Keratinocyte (primary cell): ENCODE measurements around the gene SLC5A3. TPM values are rescaled to one million over a fixed set of nuclear protein-coding genes. Genes with fewer than 3 reads are reported as not detected.

Source experiments
- DNase-seq: peaks from one replicate; pipeline ENCODE4 v3.0.0-alpha.2; 2011; ENCODE audit warnings: low read depth, missing footprints, low spot score
- FAIRE-seq: peaks from 2 replicates; lab custom pipeline; 2011; peaks lifted over from hg19 to GRCh38; lab: Jason Lieb, UNC
- H2AFZ ChIP-seq: 2 replicates; pipeline ENCODE4 v1.6.0; 2012; ENCODE audit warnings: low read length, control low read depth, inconsistent platforms; ENCODE audit not compliant: control insufficient read depth
- H3K27ac ChIP-seq: 2 replicates; pipeline ENCODE4 v1.5.1; 2011; ENCODE audit warnings: low read length; ENCODE audit not compliant: control insufficient read depth, insufficient read depth
- H3K27me3 ChIP-seq: 3 replicates; pipeline ENCODE4 v1.6.0; 2011; ENCODE audit warnings: low read length; ENCODE audit not compliant: control insufficient read depth, insufficient read depth; ENCODE audit errors: extremely low read depth
- H3K36me3 ChIP-seq, 2 experiments: 2 replicates in 1 of 2; 3 replicates in 1 of 2; pipeline ENCODE4 v1.5.1; 2011; ENCODE audit warnings: low read length in 2 of 2, mild to moderate bottlenecking in 1 of 2; ENCODE audit not compliant: control insufficient read depth in 2 of 2, insufficient read depth in 2 of 2; ENCODE audit errors: extremely low read depth in 1 of 2
- H3K4me1 ChIP-seq: 3 replicates; pipeline ENCODE4 v1.5.1; 2011; ENCODE audit warnings: low read length; ENCODE audit not compliant: control insufficient read depth, insufficient read depth; ENCODE audit errors: extremely low read depth
- H3K4me2 ChIP-seq: 3 replicates; pipeline ENCODE4 v1.6.0; 2011; ENCODE audit warnings: low read depth, low read length; ENCODE audit not compliant: control insufficient read depth, insufficient read depth; ENCODE audit errors: extremely low read depth
- H3K4me3 ChIP-seq, 3 experiments: fragments of 200-600 bp in 1 of 3; sonication (generic) in 1 of 3; 2 replicates in 2 of 3; 3 replicates in 1 of 3; pipeline ENCODE4 v1.5.1; 2011 to 2016; ENCODE audit warnings: low read length in 3 of 3, mild to moderate bottlenecking in 3 of 3, control low read depth in 2 of 3, inconsistent platforms in 1 of 3, low read depth in 1 of 3, mixed read lengths in 1 of 3, mixed run types in 1 of 3, moderate library complexity in 1 of 3; ENCODE audit not compliant: control insufficient read depth in 2 of 3, insufficient read depth in 2 of 3; ENCODE audit errors: extremely low read depth in 1 of 3
- H3K79me2 ChIP-seq: 2 replicates; pipeline ENCODE4 v1.6.0; 2012; ENCODE audit warnings: low read length; ENCODE audit not compliant: control insufficient read depth, insufficient read depth
- H3K9ac ChIP-seq: 3 replicates; pipeline ENCODE4 v1.6.0; 2011; ENCODE audit warnings: low read length; ENCODE audit not compliant: control insufficient read depth, insufficient read depth; ENCODE audit errors: extremely low read depth
- H3K9me1 ChIP-seq: 3 replicates; pipeline ENCODE4 v1.6.0; 2011; ENCODE audit warnings: low read length; ENCODE audit not compliant: control insufficient read depth, insufficient read depth; ENCODE audit errors: extremely low read depth
- H3K9me3 ChIP-seq: 2 replicates; pipeline ENCODE4 v1.5.1; 2012; ENCODE audit warnings: low read depth, low read length; ENCODE audit not compliant: control insufficient read depth
- H4K20me1 ChIP-seq: 3 replicates; pipeline ENCODE4 v1.6.0; 2011; ENCODE audit warnings: low read length; ENCODE audit not compliant: control insufficient read depth, insufficient read depth; ENCODE audit errors: extremely low read depth
- CTCF ChIP-seq, 3 experiments: IDR thresholded peaks in 1 of 3; conservative IDR thresholded peaks in 1 of 3; optimal IDR thresholded peaks in 1 of 3; 2 replicates in 2 of 3; 3 replicates in 1 of 3; pipeline versions ENCODE3 to v1.5.1; 2011; ENCODE audit warnings: low read length in 3 of 3, mild to moderate bottlenecking in 3 of 3, moderate library complexity in 2 of 3, control low read depth in 1 of 3, inconsistent platforms in 1 of 3; ENCODE audit not compliant: insufficient read depth in 2 of 3; ENCODE audit errors: extremely low read depth in 1 of 3
- EZH2 ChIP-seq: IDR thresholded peaks from one replicate; pipeline ENCODE4 v1.6.1; 2012; ENCODE audit warnings: inconsistent platforms, mild to moderate bottlenecking, low read length, moderate library complexity
- dilution Hi-C: fragments of 300-500 bp; cut with MboI; formaldehyde crosslinking; loops from one replicate; pipeline ENCODE4 v1.7.0; 2020; ENCODE audit warnings: low sequenced_read_pairs; ENCODE audit not compliant: extremely low pct_ligation_motif_present
- polyA plus RNA-seq, 5 experiments: library from polyadenylated mRNA; depleted of rRNA in 3 of 5; stranded (reverse) in 3 of 5; stranded (forward) in 1 of 5; unstranded in 1 of 5; fragments of >200 nt; gene quantifications; 1 replicate in 1 of 5; 2 replicates in 3 of 5; 3 replicates in 1 of 5; pipeline versions ENCODE4 v1.2.1 to v1.2.3, GENCODE V29; 2011 to 2012; ENCODE audit warnings: missing spikeins in 2 of 5, low read depth in 1 of 5, low replicate concordance in 1 of 5

Gene SLC5A3
- polyA plus RNA-seq, 1 donor (not counting 4 experiments of a cell fraction or from before 2014, with no cell fraction given), result 5.9 TPM

GRCh38 chr21:34075760-34076660, 2.6 kb downstream of the SLC5A3 start:
- Histone ChIP-seq H3K9me3 (no peaks in the 10 kb centered on the region), H3K4me3 (peak overlapping the region in 1 of 3 experiments; percentile 94), H3K27ac (no peak overlapping the region), H3K4me2 (peak overlapping the region; percentile 95), H3K27me3 (no peaks in the 10 kb centered on the region), H3K9ac (no peak overlapping the region), H3K4me1 (peaks cover 31% of the 10 kb centered on the region), H3K79me2 (peaks cover 41% of the 10 kb centered on the region), H4K20me1 (peaks cover 6% of the 10 kb centered on the region), H3K9me1 (no peaks in the 10 kb centered on the region), H2AFZ (no peak overlapping the region), H3K36me3 (peaks cover 6 to 8% of the 10 kb centered on the region in 2 experiments)
- no peak for FAIRE-seq
- no peak for TF ChIP-seq EZH2
- TF ChIP-seq CTCF (optimal IDR thresholded peaks at IDR 0.05 in 1 of 3, IDR thresholded peaks at IDR 0.05 in 1 of 3, conservative IDR thresholded peaks at IDR 0.05 in 1 of 3; ENCODE audit: extremely low read depth in 1 of 3, insufficient read depth in 2 of 3, low read length in 3 of 3), result no peak
- dilution Hi-C loops, result no loop called here
- no peak for DNase-seq

GRCh38 chr21:34076835-34077234, 3.5 kb downstream of the SLC5A3 start:
- H3K4me2 ChIP-seq, result no peak overlapping the region
- H3K27me3 ChIP-seq, result no peaks in the 10 kb centered on the region
- peaks cover 6% of the 10 kb centered on the region for H4K20me1 ChIP-seq
- no peak overlapping the region for H3K9ac ChIP-seq
- DNase-seq (no peak), FAIRE-seq (no peak)
- no peak for TF ChIP-seq EZH2
- TF ChIP-seq CTCF (optimal IDR thresholded peaks at IDR 0.05 in 1 of 3, IDR thresholded peaks at IDR 0.05 in 1 of 3, conservative IDR thresholded peaks at IDR 0.05 in 1 of 3; ENCODE audit: extremely low read depth in 1 of 3, insufficient read depth in 2 of 3, low read length in 3 of 3), result no peak
- peaks cover 31% of the 10 kb centered on the region for H3K4me1 ChIP-seq
- H3K27ac ChIP-seq, result no peak overlapping the region
- no peaks in the 10 kb centered on the region for H3K9me3 ChIP-seq
- H3K4me3 ChIP-seq, result no peak overlapping the region
- peaks cover 6 to 8% of the 10 kb centered on the region in 2 experiments for H3K36me3 ChIP-seq
- H3K9me1 ChIP-seq, result no peaks in the 10 kb centered on the region
- peaks cover 46% of the 10 kb centered on the region for H3K79me2 ChIP-seq
- no peak overlapping the region for H2AFZ ChIP-seq
- dilution Hi-C loops, result no loop called here
